GM12801 (cell line): ENCODE results near the gene CNIH1.

Experiments used
- CTCF ChIP-seq: IDR thresholded peaks from one replicate; pipeline ENCODE4 v1.5.1; 2011; ENCODE audit warnings: control low read depth; ENCODE audit not compliant: insufficient read length; ENCODE audit errors: extremely low read depth

The CNIH1 gene

GRCh38 chr14:54475911-54476310 is 34.7 kb upstream of the CNIH1 start:
- TF ChIP-seq CTCF, result no peak

GRCh38 chr14:54475187-54475899 is 34.2 kb upstream of the CNIH1 start:
- no peak for TF ChIP-seq CTCF

GRCh38 chr14:54474232-54474793 is 33.1 kb upstream of the CNIH1 start:
- TF ChIP-seq CTCF, result no peak

- TF ChIP-seq CTCF, result no peak
Measured at GRCh38 chr14:54472315-54472714, 31.1 kb upstream of the CNIH1 start.

- TF ChIP-seq CTCF, result no peak
Measured at GRCh38 chr14:54471641-54472040, 30.5 kb upstream of the CNIH1 start.

GRCh38 chr14:54470701-54471100 is 29.5 kb upstream of the CNIH1 start:
- TF ChIP-seq CTCF, result no peak

GRCh38 chr14:54467280-54467679 is 26.1 kb upstream of the CNIH1 start:
- TF ChIP-seq CTCF, result no peak
